Omental fat pad (tissue), 4 donors: ENCODE data around the gene CTDP1. TPM values are rescaled to one million over a fixed set of nuclear protein-coding genes. Genes with fewer than 3 reads are reported as not detected.

Experiments used
- ATAC-seq: fragments of 150-250 bp; one replicate; pipeline ENCODE4 v1.9.1; 2016; ENCODE audit warnings: mild to moderate bottlenecking, moderate library complexity; ENCODE audit not compliant: low FRiP score
- DNase-seq: peaks from one replicate; pipeline ENCODE4 v3.0.0-alpha.2; 2019; ENCODE audit warnings: low spot score
- total RNA-seq, 4 donors: library from RNA; depleted of rRNA; stranded (reverse); fragments of >200 nt; gene quantifications; one replicate each; pipeline ENCODE4 v1.1.0, GENCODE V29; 2016
- TF ChIP-seq, protein P1 (sequence below), 3 donors: fragments of 450-650 bp; IDR thresholded peaks; one replicate each; pipeline ENCODE4 v1.5.1; 2016 to 2017; ENCODE audit warnings: antibody characterized with exemption in 3 of 3, mild to moderate bottlenecking in 3 of 3, moderate library complexity in 2 of 3

CTDP1 gene
- total RNA-seq, 4 donors from 2014 or later, result 11.8 to 25.2 (median 16.0) TPM

DNA sequence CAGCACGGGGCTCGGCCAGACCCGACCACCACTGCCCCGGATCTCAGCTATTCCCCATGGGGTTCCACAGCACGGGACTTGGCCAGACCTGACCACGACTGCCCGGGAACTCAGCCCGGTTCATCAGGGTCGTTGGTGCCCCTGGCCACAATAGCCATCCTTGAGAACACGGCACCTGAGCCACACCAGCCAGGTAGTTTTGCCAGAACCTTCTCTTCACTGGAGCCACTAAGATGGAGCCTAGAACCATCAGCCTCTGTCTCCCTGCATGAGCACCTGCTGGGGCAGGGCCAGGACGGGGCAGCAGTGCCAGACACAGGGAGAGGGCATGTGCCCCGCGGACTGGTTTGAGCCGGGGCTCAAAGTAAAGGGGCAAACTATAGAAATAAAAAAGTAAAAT is 106.7 kb downstream of the CTDP1 start:
- ATAC-seq, result no peak
- no peak for DNase-seq
- TF ChIP-seq, protein P1, sequence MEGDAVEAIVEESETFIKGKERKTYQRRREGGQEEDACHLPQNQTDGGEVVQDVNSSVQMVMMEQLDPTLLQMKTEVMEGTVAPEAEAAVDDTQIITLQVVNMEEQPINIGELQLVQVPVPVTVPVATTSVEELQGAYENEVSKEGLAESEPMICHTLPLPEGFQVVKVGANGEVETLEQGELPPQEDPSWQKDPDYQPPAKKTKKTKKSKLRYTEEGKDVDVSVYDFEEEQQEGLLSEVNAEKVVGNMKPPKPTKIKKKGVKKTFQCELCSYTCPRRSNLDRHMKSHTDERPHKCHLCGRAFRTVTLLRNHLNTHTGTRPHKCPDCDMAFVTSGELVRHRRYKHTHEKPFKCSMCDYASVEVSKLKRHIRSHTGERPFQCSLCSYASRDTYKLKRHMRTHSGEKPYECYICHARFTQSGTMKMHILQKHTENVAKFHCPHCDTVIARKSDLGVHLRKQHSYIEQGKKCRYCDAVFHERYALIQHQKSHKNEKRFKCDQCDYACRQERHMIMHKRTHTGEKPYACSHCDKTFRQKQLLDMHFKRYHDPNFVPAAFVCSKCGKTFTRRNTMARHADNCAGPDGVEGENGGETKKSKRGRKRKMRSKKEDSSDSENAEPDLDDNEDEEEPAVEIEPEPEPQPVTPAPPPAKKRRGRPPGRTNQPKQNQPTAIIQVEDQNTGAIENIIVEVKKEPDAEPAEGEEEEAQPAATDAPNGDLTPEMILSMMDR (IDR thresholded peaks at IDR 0.05), result no peak

DNA sequence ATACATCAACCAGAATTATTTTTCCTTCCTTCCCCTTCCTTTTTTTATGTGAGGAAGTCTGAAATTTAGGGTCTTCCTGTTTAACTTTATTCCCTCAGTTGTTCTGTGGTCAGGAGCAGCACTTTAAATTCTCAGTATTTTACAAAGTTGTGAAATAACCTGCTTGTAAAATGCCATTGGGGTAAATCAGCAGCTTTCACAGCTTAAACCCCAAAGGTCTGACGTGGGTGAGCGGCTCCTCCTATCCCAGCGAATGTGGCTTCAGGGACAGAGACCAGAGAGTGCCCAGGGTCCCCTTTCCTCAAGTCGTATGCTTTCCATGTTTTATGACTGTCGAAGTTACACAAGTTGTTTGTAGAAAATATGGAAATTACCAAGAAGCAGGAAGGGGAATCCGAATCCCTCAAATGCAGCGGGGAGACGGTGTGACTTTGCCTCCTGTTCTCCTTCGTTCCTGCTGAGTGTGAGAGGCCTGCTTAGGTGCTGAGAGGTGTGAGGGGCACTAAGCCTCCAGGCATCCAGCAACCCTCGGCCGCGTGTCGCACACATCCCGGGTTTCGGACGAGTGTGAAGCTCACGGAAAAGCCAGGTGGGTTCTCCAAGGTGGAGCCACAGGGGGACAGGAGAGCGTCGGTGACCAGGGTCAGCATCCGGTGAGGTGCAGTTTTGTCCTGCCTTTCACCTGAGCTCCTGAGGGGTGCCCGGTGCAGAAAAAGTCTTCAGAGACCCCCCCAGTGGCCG is 107.4 kb downstream of the CTDP1 start:
- no peak for ATAC-seq
- TF ChIP-seq, protein P1 (IDR thresholded peaks at IDR 0.05), result no peak

DNA sequence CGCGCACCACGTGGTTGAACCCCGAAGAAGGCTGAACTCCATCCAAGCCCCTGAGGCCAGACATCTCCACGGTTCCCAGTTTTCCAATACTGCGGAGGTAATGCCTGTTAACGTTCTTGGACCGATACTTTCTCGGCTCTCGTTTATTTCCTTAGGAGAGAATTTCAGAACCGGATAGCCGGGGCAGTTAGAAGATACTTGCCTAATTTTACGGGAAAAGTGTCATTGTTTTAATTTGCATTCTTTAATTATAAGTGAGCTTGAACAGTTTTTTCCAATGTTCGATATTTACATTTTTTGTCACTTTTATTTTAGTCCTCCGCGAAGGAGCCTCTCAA is 107.9 kb downstream of the CTDP1 start:
- TF ChIP-seq, protein P1 (IDR thresholded peaks at IDR 0.05), result no peak
- no peak for DNase-seq
- ATAC-seq, result no peak

More for the DNA sequence above, 107.4 kb downstream of the CTDP1 start:
- no peak for DNase-seq

GRCh38 chr18:79787865-79788733 is 108.5 kb downstream of the CTDP1 start:
- DNase-seq, result no peak
- ATAC-seq, result no peak
- TF ChIP-seq, protein P1 (IDR thresholded peaks at IDR 0.05), result no peak

GRCh38 chr18:79788734-79789085 is 109.1 kb downstream of the CTDP1 start:
- DNase-seq (no peak), ATAC-seq (no peak)
- TF ChIP-seq, protein P1 (IDR thresholded peaks at IDR 0.05), result no peak

DNA sequence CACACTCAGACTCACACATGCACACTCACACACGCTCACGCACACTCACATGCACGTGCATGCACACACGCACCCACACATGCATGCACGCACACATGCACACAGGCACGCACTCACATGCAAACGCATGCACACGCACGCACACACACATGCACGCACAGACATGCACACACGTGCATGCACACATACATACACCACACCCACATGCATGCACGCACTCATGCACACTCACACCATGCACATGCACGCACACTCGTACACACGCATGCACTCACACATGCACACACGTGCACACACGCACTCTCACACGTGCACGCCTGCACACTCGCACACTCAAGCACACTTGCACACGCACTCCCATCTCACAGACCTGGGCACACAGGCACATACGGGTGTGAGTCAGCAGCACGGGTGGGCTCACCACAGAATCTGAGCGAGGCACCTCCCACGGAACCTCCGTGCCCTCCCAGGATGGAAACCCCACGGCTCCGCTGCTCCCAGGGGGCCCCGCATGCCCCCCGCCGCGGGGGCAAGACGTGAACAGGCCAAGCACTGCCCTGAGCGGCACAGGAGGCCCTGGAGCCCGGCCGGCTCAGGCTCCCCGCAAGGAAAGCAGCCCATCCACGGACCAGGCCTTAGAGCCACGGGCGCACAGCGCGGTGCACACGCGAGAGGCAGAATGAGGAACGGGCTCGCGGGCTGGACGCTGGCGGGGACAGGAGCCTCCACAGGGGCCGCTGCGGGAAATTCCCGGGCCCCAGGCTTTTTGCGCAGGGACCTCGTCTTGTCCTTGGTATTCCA is 109.7 kb downstream of the CTDP1 start:
- ATAC-seq (no peak), DNase-seq (no peak)
- TF ChIP-seq, protein P1 (IDR thresholded peaks at IDR 0.05), result no peak
